Measurements from ENCODE around the gene RASGEF1C. TPM values are rescaled to one million over a fixed set of nuclear protein-coding genes. Genes with fewer than 3 reads are reported as not detected.

The RASGEF1C gene
- polyA plus RNA-seq, 3 donors: not detected

GRCh38 chr5:180202939-180203573 lies 6.0 kb downstream of the RASGEF1C start:
- Mint-ChIP-seq H3K9me3 (peaks cover 0 to 5% (median 3%) of the 10 kb centered on the region in 7 donors), H3K4me1 (peaks cover under 1% of the 10 kb centered on the region), H3K4me3 (no peak overlapping the region), H3K36me3 (peaks cover under 1 to 3% of the 10 kb centered on the region in 2 donors), H3K27me3 (ENCODE audit: low read depth in 3 of 3) (peaks cover 20 to 28% (median 24%) of the 10 kb centered on the region in 3 donors), H3K27ac (no peak overlapping the region)
- no peak overlapping the region for H2AFZ ChIP-seq (ENCODE audit: insufficient read depth, low read depth, low read length, poor library complexity, severe bottlenecking)
- H3K4me3 ChIP-seq (replicated peaks in 1 of 3; ENCODE audit: low read depth in 2 of 3, low read length in 3 of 3): no peak overlapping the region
- 94% methylated on average over 2 of the region's 8 CpGs for WGBS (ENCODE audit: insufficient coverage)
- no peaks in the 10 kb centered on the region for H3K36me3 ChIP-seq (replicated peaks in 1 of 2; ENCODE audit: control insufficient read depth in 1 of 2, insufficient read depth in 2 of 2, low read length in 2 of 2)
- no peak for DNase-seq
- H3K9ac ChIP-seq (ENCODE audit: insufficient read depth, low read length, poor library complexity, severe bottlenecking): no peak overlapping the region
- no peak for TF ChIP-seq CTCF (IDR thresholded peaks at IDR 0.05)
- H3K27me3 ChIP-seq (ENCODE audit: control insufficient read depth in 2 of 2, insufficient read depth in 2 of 2, low read length in 2 of 2): peaks cover 0 to 16% of the 10 kb centered on the region in 2 donors
- no peaks in the 10 kb centered on the region for H3K79me2 ChIP-seq (ENCODE audit: insufficient read depth, low read length)
- no peak overlapping the region for H3K27ac ChIP-seq (ENCODE audit: low read depth in 1 of 2, low read length in 2 of 2)
- H3K4me2 ChIP-seq (replicated peaks; ENCODE audit: extremely low read depth, low read length, poor library complexity, severe bottlenecking): no peak overlapping the region
- intact Hi-C loops (cut with micrococcal nuclease): no loop called here
- H3K9me3 ChIP-seq (replicated peaks in 1 of 2; ENCODE audit: control insufficient read depth in 1 of 2, insufficient read depth in 1 of 2, low read length in 2 of 2): no peaks in the 10 kb centered on the region
- H4K20me1 ChIP-seq (ENCODE audit: insufficient read depth, low read length): no peaks in the 10 kb centered on the region
- H3K4me1 ChIP-seq (ENCODE audit: control insufficient read depth in 1 of 2, insufficient read depth in 2 of 2, low read length in 2 of 2): no peaks in the 10 kb centered on the region

- H3K9me3 ChIP-seq (replicated peaks in 1 of 2; ENCODE audit: control insufficient read depth in 1 of 2, insufficient read depth in 1 of 2, low read length in 2 of 2): no peaks in the 10 kb centered on the region
- intact Hi-C loops (cut with micrococcal nuclease): no loop called here
- Mint-ChIP-seq H3K9me3 (peaks cover 0 to 3% (median 0%) of the 10 kb centered on the region in 7 donors), H3K27ac (no peak overlapping the region), H3K27me3 (ENCODE audit: low read depth in 3 of 3) (peaks cover 8 to 12% (median 10%) of the 10 kb centered on the region in 3 donors), H3K4me3 (no peak overlapping the region), H3K36me3 (no peaks in the 10 kb centered on the region), H3K4me1 (no peaks in the 10 kb centered on the region)
- no peaks in the 10 kb centered on the region for H3K27me3 ChIP-seq (ENCODE audit: control insufficient read depth in 2 of 2, insufficient read depth in 2 of 2, low read length in 2 of 2)
- no peak overlapping the region for H3K4me2 ChIP-seq (replicated peaks; ENCODE audit: extremely low read depth, low read length, poor library complexity, severe bottlenecking)
- DNase-seq: peak in 1 of 3 donors; percentile 2
- H3K36me3 ChIP-seq (replicated peaks in 1 of 2; ENCODE audit: control insufficient read depth in 1 of 2, insufficient read depth in 2 of 2, low read length in 2 of 2): no peaks in the 10 kb centered on the region
- H3K9ac ChIP-seq (ENCODE audit: insufficient read depth, low read length, poor library complexity, severe bottlenecking): no peak overlapping the region
- H3K79me2 ChIP-seq (ENCODE audit: insufficient read depth, low read length): no peaks in the 10 kb centered on the region
- peak; percentile 51 for TF ChIP-seq CTCF (IDR thresholded peaks at IDR 0.05)
- no peak overlapping the region for H2AFZ ChIP-seq (ENCODE audit: insufficient read depth, low read depth, low read length, poor library complexity, severe bottlenecking)
- H3K4me1 ChIP-seq (ENCODE audit: control insufficient read depth in 1 of 2, insufficient read depth in 2 of 2, low read length in 2 of 2): no peaks in the 10 kb centered on the region
- no peak overlapping the region for H3K27ac ChIP-seq (ENCODE audit: low read depth in 1 of 2, low read length in 2 of 2)
- no peaks in the 10 kb centered on the region for H4K20me1 ChIP-seq (ENCODE audit: insufficient read depth, low read length)
- 82% methylated on average over 8 of the region's 23 CpGs for WGBS (ENCODE audit: insufficient coverage)
- H3K4me3 ChIP-seq (replicated peaks in 1 of 3; ENCODE audit: low read depth in 2 of 3, low read length in 3 of 3): no peak overlapping the region
Observed at GRCh38 chr5:180201051-180201987, 7.7 kb downstream of the RASGEF1C start.
